H1 (cell line): Measurements from ENCODE around the gene COL4A2. TPM values are rescaled to one million over a fixed set of nuclear protein-coding genes. Genes with fewer than 3 reads are reported as not detected.

ENCODE experiments used
- CTCF ChIA-PET: fragments of 300-600 bp; sonication (Branson Sonifier 250); formaldehyde crosslinking; loops from one replicate; lab custom pipeline; 2021; ENCODE audit not compliant: partially characterized antibody; lab: Charles Lee
- POLR2A ChIA-PET: fragments of 300-600 bp; sonication (Branson Sonifier 250); formaldehyde crosslinking; loops from one replicate; lab custom pipeline; 2021; ENCODE audit warnings: inconsistent platforms; ENCODE audit not compliant: partially characterized antibody; lab: Charles Lee
- DNase-seq, 2 experiments: peaks; one replicate each; pipeline versions ENCODE4 v3.0.0 to v3.0.0-alpha.2; 2010 to 2022; ENCODE audit warnings: low spot score in 2 of 2, low read depth in 1 of 2, mixed read lengths in 1 of 2
- FAIRE-seq: peaks from 2 replicates; lab custom pipeline; 2011; peaks lifted over from hg19 to GRCh38; lab: Jason Lieb, UNC
- H2AFZ ChIP-seq: 2 replicates; pipeline ENCODE4 v1.8.1; 2012; ENCODE audit warnings: low read length, inconsistent platforms
- H2AK5ac ChIP-seq: 2 replicates; pipeline ENCODE4 v1.6.1; 2013; ENCODE audit warnings: low read depth, low read length
- H2BK120ac ChIP-seq: replicated peaks from 2 replicates; pipeline ENCODE3; 2013; ENCODE audit warnings: low read depth, low read length, inconsistent platforms
- H2BK12ac ChIP-seq: 2 replicates; pipeline ENCODE4 v1.6.1; 2013; ENCODE audit warnings: low read depth, low read length
- H2BK15ac ChIP-seq: 2 replicates; pipeline ENCODE4 v1.6.1; 2013; ENCODE audit warnings: low read length
- H2BK20ac ChIP-seq: 2 replicates; pipeline ENCODE4 v1.6.1; 2013; ENCODE audit warnings: low read length
- H2BK5ac ChIP-seq: 2 replicates; pipeline ENCODE4 v1.6.1; 2013; ENCODE audit warnings: low read depth, low read length
- H3K14ac ChIP-seq: 2 replicates; pipeline ENCODE4 v1.6.1; 2013; ENCODE audit warnings: inconsistent platforms; ENCODE audit not compliant: insufficient read length
- H3K18ac ChIP-seq: 2 replicates; pipeline ENCODE4 v1.6.1; 2013; ENCODE audit warnings: low read length; ENCODE audit errors: extremely low read depth
- H3K23ac ChIP-seq: 2 replicates; pipeline ENCODE4 v1.6.1; 2013; ENCODE audit warnings: inconsistent platforms; ENCODE audit not compliant: insufficient read length
- H3K23me2 ChIP-seq: 2 replicates; pipeline ENCODE4 v1.6.1; 2013; ENCODE audit warnings: low read depth, low read length
- H3K27ac ChIP-seq: 2 replicates; pipeline ENCODE4 v1.6.1; 2011; ENCODE audit warnings: low read depth, low read length, inconsistent platforms
- H3K27me3 ChIP-seq, 4 experiments: replicated peaks in 1 of 4; 1 replicate in 1 of 4; 2 replicates in 3 of 4; pipeline versions ENCODE4 v1.6.1 to v1.8.1; 2011 to 2013; ENCODE audit warnings: low read length in 3 of 4, mild to moderate bottlenecking in 3 of 4, inconsistent platforms in 2 of 4, mixed read lengths in 2 of 4, moderate library complexity in 1 of 4; ENCODE audit not compliant: control insufficient read depth in 3 of 4, insufficient read depth in 3 of 4; ENCODE audit errors: extremely low read depth in 1 of 4
- H3K36me3 ChIP-seq, 4 experiments: 2 replicates each; pipeline versions ENCODE4 v1.6.1 to v1.8.1; 2011 to 2013; ENCODE audit warnings: mild to moderate bottlenecking in 4 of 4, low read length in 3 of 4, moderate library complexity in 2 of 4, control low read depth in 1 of 4, inconsistent platforms in 1 of 4; ENCODE audit not compliant: insufficient read depth in 4 of 4, control insufficient read depth in 2 of 4
- H3K4ac ChIP-seq: replicated peaks from 2 replicates; pipeline ENCODE3; 2013; ENCODE audit warnings: low read length, low read depth, mixed read lengths, inconsistent platforms; ENCODE audit not compliant: insufficient read length
- H3K4me1 ChIP-seq, 4 experiments: replicated peaks in 1 of 4; 1 replicate in 1 of 4; 2 replicates in 3 of 4; pipeline versions ENCODE4 v1.6.1 to v1.8.1; 2011 to 2013; ENCODE audit warnings: low read length in 3 of 4, inconsistent platforms in 2 of 4, mixed read lengths in 1 of 4; ENCODE audit not compliant: insufficient read depth in 4 of 4, control insufficient read depth in 3 of 4
- H3K4me2 ChIP-seq, 2 experiments: 2 replicates each; pipeline versions ENCODE4 v1.6.1 to v1.8.1; 2011 to 2013; ENCODE audit warnings: low read depth in 2 of 2, low read length in 2 of 2, control low read depth in 1 of 2, inconsistent platforms in 1 of 2, mild to moderate bottlenecking in 1 of 2; ENCODE audit not compliant: insufficient read depth in 1 of 2
- H3K4me3 ChIP-seq, 4 experiments: fragments of 200-600, 300-600 bp in 1 of 4; sonication (generic), shearing (Covaris generic), sonication (Bioruptor Twin) in 1 of 4; 2 replicates each; pipeline versions ENCODE4 v1.5.1 to v1.8.1; 2011 to 2016; ENCODE audit warnings: low read length in 4 of 4, low read depth in 3 of 4, control low read depth in 2 of 4, inconsistent platforms in 2 of 4, mild to moderate bottlenecking in 2 of 4, mixed read lengths in 1 of 4, moderate library complexity in 1 of 4; ENCODE audit not compliant: insufficient read depth in 2 of 4; ENCODE audit errors: extremely low read depth in 1 of 4
- H3K56ac ChIP-seq: replicated peaks from 2 replicates; pipeline ENCODE3; 2013; ENCODE audit warnings: low read depth, mild to moderate bottlenecking, mixed read lengths, low read length, inconsistent platforms; ENCODE audit not compliant: insufficient read length
- H3K79me1 ChIP-seq: 2 replicates; pipeline ENCODE4 v1.6.1; 2013; ENCODE audit warnings: low read depth, low read length, control low read depth
- H3K79me2 ChIP-seq, 2 experiments: 2 replicates each; pipeline versions ENCODE4 v1.6.1 to v1.8.1; 2012 to 2013; ENCODE audit warnings: low read length in 2 of 2, mild to moderate bottlenecking in 2 of 2, inconsistent platforms in 1 of 2; ENCODE audit not compliant: insufficient read depth in 2 of 2, control insufficient read depth in 1 of 2
- H3K9ac ChIP-seq, 4 experiments: replicated peaks in 1 of 4; 1 replicate in 1 of 4; 2 replicates in 3 of 4; pipeline versions ENCODE4 v1.6.1 to v1.8.1; 2011 to 2013; ENCODE audit warnings: low read depth in 3 of 4, low read length in 3 of 4, control low read depth in 2 of 4, mild to moderate bottlenecking in 2 of 4, moderate library complexity in 2 of 4, inconsistent platforms in 1 of 4; ENCODE audit errors: extremely low read depth in 1 of 4
- H3K9me3 ChIP-seq, 2 experiments: 2 replicates each; pipeline versions ENCODE4 v1.6.1 to v1.8.1; 2012 to 2013; ENCODE audit warnings: mild to moderate bottlenecking in 2 of 2, moderate library complexity in 2 of 2, control low read depth in 1 of 2, inconsistent platforms in 1 of 2, low read depth in 1 of 2, low read length in 1 of 2, mixed read lengths in 1 of 2; ENCODE audit not compliant: insufficient read depth in 2 of 2
- H4K20me1 ChIP-seq, 2 experiments: replicated peaks in 1 of 2; 2 replicates each; pipeline versions ENCODE3 to v1.8.1; 2011 to 2013; ENCODE audit warnings: inconsistent platforms in 2 of 2, low read length in 2 of 2, mild to moderate bottlenecking in 1 of 2; ENCODE audit not compliant: insufficient read depth in 2 of 2, control insufficient read depth in 1 of 2
- H4K5ac ChIP-seq: 2 replicates; pipeline ENCODE4 v1.6.1; 2013; ENCODE audit warnings: low read length, low read depth, mixed read lengths, inconsistent platforms; ENCODE audit not compliant: insufficient read length
- H4K8ac ChIP-seq: 2 replicates; pipeline ENCODE4 v1.8.0; 2013; ENCODE audit warnings: mild to moderate bottlenecking, moderate library complexity, low read length, inconsistent platforms; ENCODE audit not compliant: insufficient read depth; ENCODE audit errors: extremely low read depth
- H4K91ac ChIP-seq: replicated peaks from 2 replicates; pipeline ENCODE3; 2013; ENCODE audit warnings: low read length, mixed read lengths, inconsistent platforms; ENCODE audit not compliant: insufficient read length
- ATF2 ChIP-seq: IDR thresholded peaks from 2 replicates; pipeline ENCODE4 v1.6.1; 2012; ENCODE audit warnings: low read length, inconsistent platforms
- POLR2AphosphoS5 ChIP-seq: IDR thresholded peaks from 2 replicates; pipeline ENCODE4 v1.6.1; 2011; ENCODE audit warnings: low read depth, low read length
- SUZ12 ChIP-seq: fragments of 200-600 bp; sonication (generic); IDR thresholded peaks from 2 replicates; pipeline ENCODE4 v1.6.1; 2012; ENCODE audit warnings: mild to moderate bottlenecking, inconsistent platforms, low read length, moderate library complexity, mixed read lengths
- USF2 ChIP-seq: IDR thresholded peaks from 2 replicates; pipeline ENCODE4 v1.6.1; 2011; ENCODE audit warnings: low read length, improper control_type of control experiment
- ZNF274 ChIP-seq: IDR thresholded peaks from 2 replicates; pipeline ENCODE4 v1.7.0; 2012; ENCODE audit warnings: low read length, borderline replicate concordance; ENCODE audit errors: extremely low read depth
- WGBS, 2 experiments: shearing (Covaris generic) in 1 of 2; methylation state at CpG; one replicate each; pipeline versions ENCODE4 v1.1.6 to v1.1.7; 2013 to 2015; ENCODE audit warnings: low lambda C conversion rate in 2 of 2, mixed read lengths in 2 of 2, inconsistent platforms in 1 of 2, low coverage in 1 of 2, missing lambda C conversion rate in 1 of 2; ENCODE audit not compliant: insufficient replicate concordance in 2 of 2, insufficient coverage in 1 of 2, insufficient read length in 1 of 2; ENCODE audit errors: extremely low coverage in 1 of 2, missing lambda C conversion rate in 1 of 2; 5-methylcytosine and 5-hydroxymethylcytosine counted together
- polyA plus RNA-seq, 7 experiments: library from polyadenylated mRNA; depleted of rRNA in 3 of 7; stranded (reverse) in 5 of 7; unstranded in 2 of 7; fragments of >200 nt in 5 of 7; fragments of 200-250 nt in 2 of 7; gene quantifications; 1 replicate in 5 of 7; 2 replicates in 1 of 7; 4 replicates in 1 of 7; pipeline versions ENCODE4 v1.2.1 to v1.2.3, GENCODE V29; 2011 to 2013; ENCODE audit warnings: missing spikeins in 2 of 7, mixed read lengths in 2 of 7
- total RNA-seq: library from RNA; stranded (reverse); fragmentation: NEBNext Ultra II Directional; extraction: Animal tissue kit (Norgen Biotek cat#: 25700); gene quantifications from 2 replicates; pipeline ENCODE4 v1.2.1, GENCODE V29; 2021

Gene COL4A2
- total and polyA plus RNA-seq, 2 of the 8 experiments (the other 6 are each of a cell fraction or from before 2014, with no cell fraction given), result 80.4 to 87.3 TPM

GRCh38 chr13:110465696-110466095 lies 158.6 kb downstream of the COL4A2 start:
- H2BK5ac ChIP-seq, result no peak overlapping the region
- no peak overlapping the region for H2AFZ ChIP-seq
- no peak overlapping the region for H3K4me3 ChIP-seq
- no peak overlapping the region for H2BK12ac ChIP-seq
- H3K79me1 ChIP-seq, result no peaks in the 10 kb centered on the region
- H3K18ac ChIP-seq, result no peak overlapping the region
- no peak overlapping the region for H3K4me2 ChIP-seq
- no peak overlapping the region for H2BK15ac ChIP-seq
- no peaks in the 10 kb centered on the region for H3K27me3 ChIP-seq
- POLR2A ChIA-PET, result no interaction called here
- DNase-seq (no peak), FAIRE-seq (no peak)
- H3K9me3 ChIP-seq, result no peaks in the 10 kb centered on the region
- no peak overlapping the region for H2AK5ac ChIP-seq
- no peak overlapping the region for H3K4ac ChIP-seq
- H3K27ac ChIP-seq, result no peak overlapping the region
- H3K4me1 ChIP-seq, result peaks cover 0 to 3% (median 1%) of the 10 kb centered on the region in 4 experiments; a peak in 2 of 7 replicates
- H3K56ac ChIP-seq, result no peak overlapping the region
- WGBS, 2 experiments, result 93% methylated on average over 9 of the region's 9 CpGs; no CpG with 5 or more reads in 1 of the 2 experiments
- H2BK120ac ChIP-seq, result no peak overlapping the region
- H3K9ac ChIP-seq, result no peak overlapping the region; a peak in 1 of 7 replicates
- no peak overlapping the region for H4K8ac ChIP-seq
- no peaks in the 10 kb centered on the region; the same call in 1 of the 2 replicates for H3K23me2 ChIP-seq
- H3K14ac ChIP-seq, result no peak overlapping the region
- no peak overlapping the region for H4K5ac ChIP-seq
- peaks cover 2 to 6% (median 4%) of the 10 kb centered on the region in 4 experiments; a peak in 5 of 8 replicates for H3K36me3 ChIP-seq
- H4K20me1 ChIP-seq, result no peaks in the 10 kb centered on the region
- no peak overlapping the region for H3K23ac ChIP-seq
- H3K79me2 ChIP-seq, result no peaks in the 10 kb centered on the region
- no peak overlapping the region for H2BK20ac ChIP-seq
- no peak for TF ChIP-seq ATF2
- no peak for TF ChIP-seq USF2
- no peak for TF ChIP-seq ZNF274
- no peak for TF ChIP-seq POLR2AphosphoS5
- TF ChIP-seq SUZ12, result no peak
- CTCF ChIA-PET, result interaction anchor here (0.7 to 1.4 kb wide), 2 partner anchors 11 to 24 kb away, joined by 3 read pairs; no protein-coding TSS in a partner anchor
- H4K91ac ChIP-seq, result no peak overlapping the region
